Tibial nerve (tissue), 4 donors: ENCODE measurements around the gene IRX1. TPM values are rescaled to one million over a fixed set of nuclear protein-coding genes. Genes with fewer than 3 reads are reported as not detected.

Experiments
- DNase-seq, 2 donors: peaks; one replicate each; pipeline ENCODE4 v3.0.0-alpha.2; 2019; ENCODE audit warnings: low spot score in 2 of 2
- H3K27ac ChIP-seq, 4 donors: fragments of 200-600 bp; sonication (generic) in 3 of 4; one replicate each; pipeline ENCODE4 v1.5.1; 2017 to 2019; ENCODE audit warnings: mild to moderate bottlenecking in 1 of 4
- H3K27me3 ChIP-seq, 2 donors: fragments of 200-600 bp; sonication (generic) in 1 of 2; one replicate each; pipeline versions ENCODE4 v1.5.1 to v1.6.0; 2017 to 2019
- H3K36me3 ChIP-seq, 3 donors: fragments of 200-600 bp; sonication (generic); one replicate each; pipeline ENCODE4 v1.5.1; 2018 to 2019
- H3K4me1 ChIP-seq, 4 donors: fragments of 200-600 bp; sonication (generic) in 3 of 4; one replicate each; pipeline ENCODE4 v1.5.1; 2017 to 2019
- H3K4me3 ChIP-seq, 4 donors: fragments of 200-600 bp; sonication (generic) in 3 of 4; one replicate each; pipeline ENCODE4 v1.5.1; 2017 to 2019; ENCODE audit warnings: mild to moderate bottlenecking in 1 of 4, moderate library complexity in 1 of 4
- H3K9me3 ChIP-seq, 4 donors: fragments of 200-600 bp; sonication (generic) in 3 of 4; one replicate each; pipeline ENCODE4 v1.5.1; 2017 to 2019
- CTCF ChIP-seq, 5 experiments: fragments of 200-600 bp in 3 of 5; fragments of 450-650 bp in 2 of 5; sonication (generic) in 3 of 5; IDR thresholded peaks; one replicate each; pipeline ENCODE4 v1.5.1; 2016 to 2019; ENCODE audit warnings: antibody characterized with exemption in 5 of 5, mild to moderate bottlenecking in 3 of 5, moderate library complexity in 2 of 5
- EP300 ChIP-seq, 2 donors: sonication (generic); formaldehyde crosslinking; IDR thresholded peaks; one replicate each; pipeline ENCODE4 v1.6.1; 2017; ENCODE audit warnings: antibody characterized with exemption in 2 of 2, mild to moderate bottlenecking in 1 of 2
- POLR2A ChIP-seq, 2 donors: fragments of 450-650 bp; IDR thresholded peaks; one replicate each; pipeline ENCODE4 v1.6.1; 2017; ENCODE audit warnings: antibody characterized with exemption in 2 of 2, mild to moderate bottlenecking in 2 of 2, moderate library complexity in 2 of 2
- WGBS, 2 donors: methylation state at CpG; one replicate each; pipeline ENCODE4 v1.1.5; 2018; 5-methylcytosine and 5-hydroxymethylcytosine counted together
- total RNA-seq, 4 donors: library from RNA; depleted of rRNA; stranded (reverse); fragments of >200 nt; gene quantifications; one replicate each; pipeline ENCODE4 v1.1.0, GENCODE V29; 2016

IRX1 gene
- total RNA-seq, 4 donors from 2014 or later = 0.30 to 3.1 (median 2.1) TPM

GRCh38 chr5:3615217-3615616 lies 19.6 kb downstream of the IRX1 start:
- no peak for DNase-seq
- TF ChIP-seq EP300 (IDR thresholded peaks at IDR 0.05) (no peak), CTCF (IDR thresholded peaks at IDR 0.05) (no peak), POLR2A (IDR thresholded peaks at IDR 0.05) (no peak)
- WGBS, 2 donors = 83 to 91% methylated on average over 2 of the region's 2 CpGs
- Histone ChIP-seq H3K9me3 (no peaks in the 10 kb centered on the region), H3K27ac (no peak overlapping the region), H3K27me3 (peaks cover 0 to 9% of the 10 kb centered on the region in 2 donors), H3K4me1 (no peaks in the 10 kb centered on the region), H3K36me3 (no peaks in the 10 kb centered on the region), H3K4me3 (no peak overlapping the region)

GRCh38 chr5:3615829-3616228 lies 20.2 kb downstream of the IRX1 start:
- H3K27me3 ChIP-seq = peaks cover 0 to 9% of the 10 kb centered on the region in 2 donors
- 88 to 93% methylated on average over 13 of the region's 13 CpGs for whole genome bisulfite sequencing, 2 donors

GRCh38 chr5:3619579-3619978 lies 23.9 kb downstream of the IRX1 start:
- H3K36me3 ChIP-seq = no peaks in the 10 kb centered on the region
- DNase-seq = no peak
- no peak overlapping the region for H3K27ac ChIP-seq
- H3K9me3 ChIP-seq = no peaks in the 10 kb centered on the region
- peaks cover 0 to 9% of the 10 kb centered on the region in 2 donors for H3K27me3 ChIP-seq
- WGBS, 2 donors = 67 to 69% methylated on average over 6 of the region's 6 CpGs
- H3K4me3 ChIP-seq = no peak overlapping the region
- TF ChIP-seq POLR2A (IDR thresholded peaks at IDR 0.05) = no peak
- TF ChIP-seq EP300 (IDR thresholded peaks at IDR 0.05) = no peak
- TF ChIP-seq CTCF (IDR thresholded peaks at IDR 0.05) = no peak
- H3K4me1 ChIP-seq = no peaks in the 10 kb centered on the region

More at GRCh38 chr5:3615829-3616228, 20.2 kb downstream of the IRX1 start:
- H3K36me3 ChIP-seq = no peaks in the 10 kb centered on the region
- TF ChIP-seq EP300 (IDR thresholded peaks at IDR 0.05) = no peak
- TF ChIP-seq CTCF (IDR thresholded peaks at IDR 0.05) = no peak
- no peak for TF ChIP-seq POLR2A (IDR thresholded peaks at IDR 0.05)
- no peak overlapping the region for H3K27ac ChIP-seq
- DNase-seq = no peak
- no peak overlapping the region for H3K4me3 ChIP-seq
- H3K4me1 ChIP-seq = no peaks in the 10 kb centered on the region
- no peaks in the 10 kb centered on the region for H3K9me3 ChIP-seq

GRCh38 chr5:3622961-3623360 lies 27.3 kb downstream of the IRX1 start:
- H3K27me3 ChIP-seq = peaks cover 0 to 5% of the 10 kb centered on the region in 2 donors
- no peaks in the 10 kb centered on the region for H3K36me3 ChIP-seq
- WGBS, 2 donors = 83 to 93% methylated on average over 9 of the region's 9 CpGs
- no peaks in the 10 kb centered on the region for H3K9me3 ChIP-seq
- no peak overlapping the region for H3K4me3 ChIP-seq
- DNase-seq = no peak
- no peak overlapping the region for H3K27ac ChIP-seq
- H3K4me1 ChIP-seq = no peaks in the 10 kb centered on the region
- no peak for TF ChIP-seq CTCF (IDR thresholded peaks at IDR 0.05)
- no peak for TF ChIP-seq POLR2A (IDR thresholded peaks at IDR 0.05)
- TF ChIP-seq EP300 (IDR thresholded peaks at IDR 0.05) = no peak

- no peaks in the 10 kb centered on the region for H3K4me1 ChIP-seq
- H3K4me3 ChIP-seq = no peak overlapping the region
- H3K9me3 ChIP-seq = no peaks in the 10 kb centered on the region
- H3K27ac ChIP-seq = no peak overlapping the region
- H3K27me3 ChIP-seq = no peaks in the 10 kb centered on the region
- 82 to 88% methylated on average over 4 of the region's 4 CpGs for WGBS, 2 donors
- no peak for TF ChIP-seq POLR2A (IDR thresholded peaks at IDR 0.05)
- TF ChIP-seq CTCF (IDR thresholded peaks at IDR 0.05) = no peak
- no peak for TF ChIP-seq EP300 (IDR thresholded peaks at IDR 0.05)
- DNase-seq = no peak
- no peaks in the 10 kb centered on the region for H3K36me3 ChIP-seq
Measured at GRCh38 chr5:3625626-3626025, 30.0 kb downstream of the IRX1 start.
